ENCODE data around the gene CTXN1.
"Not testable (repeated sequence)": the region's sequence is repeated elsewhere in the genome, so short reads cannot be mapped to it uniquely, and the experiment has no call there.

CTXN1 gene

DNA sequence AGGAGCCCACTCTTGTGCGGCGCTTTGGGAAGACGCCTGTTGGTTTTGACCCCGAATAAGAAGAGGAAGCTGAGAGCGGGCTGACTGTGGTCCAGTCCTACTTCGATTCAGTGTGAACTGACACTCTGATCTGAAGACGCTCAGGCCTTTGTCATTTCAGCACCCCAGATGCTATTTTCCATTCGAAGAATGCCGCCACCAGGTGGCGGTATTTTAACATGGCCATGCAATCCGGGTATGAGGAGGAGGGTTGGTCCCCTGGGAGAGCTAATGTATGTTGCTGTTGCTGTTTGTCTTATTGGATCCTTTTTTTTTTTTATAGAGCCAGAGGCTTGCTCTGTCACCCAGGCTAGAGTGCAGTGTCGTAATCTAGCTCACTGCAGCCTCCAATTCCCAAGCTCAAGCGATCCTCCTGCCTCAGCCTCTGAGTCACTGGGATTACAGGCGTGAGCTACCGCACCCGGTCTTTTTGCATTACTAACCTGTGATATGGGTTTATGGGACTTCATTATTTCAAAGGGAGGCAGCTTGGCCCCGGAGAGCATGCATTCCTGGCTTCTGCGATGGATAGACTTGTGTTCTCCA is 18.3 kb upstream of the CTXN1 start:
- DNase-seq = peak; percentile 54

DNA sequence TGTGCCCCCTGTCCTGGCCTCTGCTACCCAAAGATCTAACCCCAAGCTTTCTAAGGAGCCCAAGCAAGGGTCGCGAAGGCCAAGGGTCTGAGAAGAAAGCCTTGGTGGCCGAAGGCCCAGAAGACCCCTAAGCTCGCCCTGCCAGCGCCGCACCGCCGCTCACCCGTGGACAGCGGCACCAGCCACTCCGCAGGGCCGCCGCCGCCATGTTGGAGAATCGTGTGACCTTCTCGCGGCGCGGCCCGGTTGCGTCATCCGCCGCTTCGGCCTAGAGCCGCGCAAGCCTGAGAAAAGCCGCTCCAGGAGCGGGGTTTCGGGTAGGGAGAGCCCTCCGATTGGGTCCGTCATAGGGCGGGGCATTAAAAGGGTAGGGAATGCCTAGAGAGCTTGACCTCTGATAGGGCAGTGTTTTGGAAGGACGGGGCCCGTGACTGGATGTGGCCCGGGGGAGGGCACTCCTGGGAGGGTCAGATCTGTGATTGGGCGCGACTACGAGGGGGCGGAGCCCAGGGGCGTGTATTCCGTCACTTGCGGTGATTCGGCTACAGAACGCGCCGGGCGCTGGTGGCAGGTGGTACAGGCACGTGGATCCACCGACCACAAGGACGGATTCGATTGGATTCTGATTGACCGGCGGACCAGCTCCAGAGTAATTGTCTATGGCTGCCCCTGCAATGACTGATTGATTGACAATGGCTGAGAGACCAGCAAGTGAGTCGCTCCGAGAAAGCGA is 17.7 kb upstream of the CTXN1 start, which contains the start of gene TIMM44:
TSS of gene TIMM44 (minus strand) at position 223 of the 733 bp plus-strand sequence. CDS start at position 208, 15 bp downstream.
- peak; percentile 97 for DNase-seq

DNA sequence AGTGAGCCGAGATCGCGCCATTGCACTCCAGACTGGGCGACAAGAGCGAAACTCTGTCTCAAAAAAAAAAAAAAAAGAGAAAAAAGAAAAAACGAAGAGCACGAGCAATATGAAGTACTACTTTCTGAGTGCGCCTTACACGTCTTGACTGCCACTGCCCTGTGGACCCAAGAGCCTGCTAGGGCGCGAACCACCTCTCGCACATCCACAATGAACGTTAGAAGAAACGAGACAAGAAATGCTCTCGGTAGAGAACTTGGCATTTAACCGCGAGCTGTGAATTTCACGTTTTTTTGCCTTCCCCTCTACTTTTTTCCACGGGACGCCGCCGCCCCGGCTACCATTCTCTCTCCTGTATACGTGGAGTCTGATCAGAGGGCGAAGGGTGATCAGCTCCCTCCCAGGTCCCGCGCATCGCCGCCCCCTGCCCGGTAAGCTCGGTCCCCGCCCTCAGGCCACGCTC is 17.1 kb upstream of the CTXN1 start:
- no peak for DNase-seq

DNA sequence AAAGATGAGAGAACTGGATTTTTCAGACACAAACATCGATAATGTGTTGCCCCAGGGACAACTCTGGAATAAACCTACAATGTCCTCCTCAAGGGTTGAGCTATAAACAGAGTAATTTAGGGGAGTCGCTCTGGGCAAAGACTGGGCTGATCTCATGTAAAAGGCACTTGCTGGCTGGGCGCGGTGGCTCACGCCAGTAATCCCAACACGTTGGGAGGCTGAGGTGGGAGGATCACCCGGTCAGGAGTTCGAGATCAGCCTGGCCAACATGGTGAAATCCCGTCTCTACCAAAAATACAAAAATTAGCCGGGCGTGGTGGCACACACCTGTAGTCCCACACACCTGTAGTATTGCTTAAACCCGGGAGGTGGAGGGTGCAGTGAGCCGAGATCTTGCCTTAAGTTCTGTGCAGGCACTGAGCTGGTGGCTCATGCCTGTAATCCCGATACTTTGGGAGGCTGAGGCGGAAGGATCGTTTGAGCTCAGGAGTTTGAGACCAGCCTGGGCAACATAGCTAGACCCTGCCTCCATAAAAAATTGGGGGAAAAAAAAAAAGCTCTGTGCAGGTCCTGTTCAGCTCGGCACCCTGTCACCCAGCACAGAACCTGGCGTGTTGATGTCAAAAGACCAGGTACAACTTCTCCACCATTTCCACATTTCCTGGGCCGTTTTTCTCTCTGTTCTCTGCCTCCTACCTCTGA is 16.1 kb upstream of the CTXN1 start:
- no peak for DNase-seq

DNA sequence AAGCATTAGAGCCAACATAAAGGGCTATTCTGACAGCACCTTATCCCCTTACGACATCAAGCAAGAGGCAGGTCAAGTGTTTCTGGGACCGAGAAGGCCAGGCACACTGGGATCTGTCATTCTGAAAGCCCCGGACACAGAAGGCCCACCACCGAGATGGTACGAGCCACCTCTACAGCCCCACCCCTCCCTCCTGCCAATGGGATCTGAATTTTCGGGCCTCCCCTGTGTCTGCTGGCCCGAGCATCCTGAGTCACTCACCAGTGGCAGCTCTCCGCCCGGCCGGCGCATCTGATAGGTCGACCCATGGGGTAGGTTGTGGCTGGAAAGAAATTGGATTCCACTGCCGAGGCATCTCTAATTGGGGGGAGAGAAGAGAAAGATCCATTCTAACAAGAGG is 14.9 kb upstream of the CTXN1 start:
- no peak for DNase-seq

DNA sequence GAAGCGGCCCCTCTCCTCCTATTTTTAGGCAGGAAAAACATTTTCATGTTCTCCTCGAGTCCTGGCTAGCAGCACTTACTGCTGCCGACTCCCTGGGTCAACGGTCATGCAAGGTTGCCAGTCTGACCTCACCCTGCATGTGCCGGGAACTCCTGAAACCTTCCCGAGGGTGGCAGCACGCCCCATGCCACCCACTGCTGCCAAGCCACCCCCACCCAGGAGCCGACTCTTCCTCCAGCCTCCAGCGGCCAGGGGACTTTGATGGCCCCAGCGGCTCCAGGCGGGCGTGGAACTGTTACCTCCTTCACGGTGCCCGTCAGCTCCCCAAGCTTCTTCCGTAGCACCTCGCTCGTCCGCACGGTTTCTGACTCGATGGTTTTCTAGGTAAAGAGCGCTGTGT is 8.8 kb upstream of the CTXN1 start:
- no peak for DNase-seq

DNA sequence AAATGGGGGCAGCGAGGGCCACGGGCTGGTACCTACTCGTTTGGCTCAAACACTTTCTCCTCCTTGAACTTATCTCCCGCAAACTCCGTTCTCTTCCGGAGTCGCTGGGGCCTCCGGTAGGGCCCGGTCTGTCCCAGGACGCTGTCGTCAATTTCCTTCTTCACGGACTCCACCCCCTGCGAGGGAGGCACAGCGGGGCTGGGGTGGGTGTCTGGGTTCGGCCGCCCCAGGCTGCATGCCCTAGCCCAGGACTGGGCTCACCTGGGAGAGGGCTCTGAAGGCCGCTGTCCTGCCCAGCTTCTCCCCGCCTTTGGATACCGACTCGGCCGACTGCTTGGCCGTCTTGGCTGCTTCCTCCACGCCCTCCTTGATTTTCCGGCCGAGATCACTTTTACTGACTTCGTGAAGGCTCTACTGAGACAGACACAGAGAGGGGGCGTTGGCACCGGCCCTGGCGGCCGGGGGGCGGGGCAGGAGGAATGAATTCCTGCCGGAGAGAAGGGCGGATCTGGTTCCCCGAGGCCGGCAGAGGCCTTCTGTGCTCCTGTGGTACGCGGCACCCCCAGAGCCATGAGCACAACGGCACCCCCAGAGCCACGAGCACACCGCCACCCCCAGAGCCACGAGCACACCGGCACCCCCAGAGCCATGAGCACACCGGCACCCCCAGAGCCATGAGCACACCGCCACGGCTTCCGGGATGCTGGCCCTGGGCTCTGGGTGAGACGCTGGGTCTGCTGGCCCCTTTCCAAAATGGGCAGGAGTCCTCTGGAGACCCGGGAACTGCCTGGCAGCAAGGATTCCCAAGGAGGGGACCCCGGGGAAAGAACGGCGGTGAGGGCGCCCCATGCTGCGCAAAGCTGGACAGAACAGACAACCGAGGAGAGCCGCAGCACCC is 8.1 kb upstream of the CTXN1 start:
- DNase-seq = no peak

DNA sequence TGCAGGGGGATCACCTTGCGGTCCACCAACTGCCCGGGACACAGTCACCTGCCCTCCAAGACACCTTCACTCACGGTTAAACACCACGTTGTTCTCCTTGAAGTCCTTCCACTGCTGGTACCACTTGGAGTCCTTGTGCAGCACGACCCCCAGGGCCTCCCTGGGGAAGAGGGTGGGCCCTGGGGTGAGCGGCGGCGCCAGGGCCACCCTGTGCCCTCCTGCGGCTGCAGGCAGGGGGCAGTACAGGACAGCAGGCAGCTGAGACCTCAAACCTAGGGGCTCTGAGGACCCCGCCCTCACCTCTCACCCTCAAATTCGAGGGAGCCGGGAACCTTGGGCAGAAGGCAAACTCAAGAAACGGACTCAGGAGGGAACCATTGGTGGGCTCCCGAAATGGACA is 7.5 kb upstream of the CTXN1 start:
- no peak for DNase-seq

DNA sequence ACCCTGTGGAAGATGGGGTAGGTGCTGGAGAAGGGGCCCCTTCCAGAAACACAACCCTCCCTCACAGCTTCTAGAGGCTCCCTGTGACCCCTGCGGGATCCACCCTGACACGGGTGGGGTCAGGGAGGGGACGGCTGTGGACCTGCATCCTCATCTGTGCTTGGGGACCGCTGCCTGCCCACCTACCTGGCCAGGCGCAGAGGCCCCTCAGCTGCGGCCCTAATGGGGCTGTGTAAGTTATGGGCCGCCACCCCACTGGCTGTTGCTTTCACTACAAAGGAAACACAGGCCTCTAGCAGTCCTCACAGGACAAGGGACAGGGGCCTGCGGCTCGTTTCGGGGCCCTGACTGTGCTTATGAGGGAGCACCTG is 7.0 kb upstream of the CTXN1 start:
- no peak for DNase-seq

DNA sequence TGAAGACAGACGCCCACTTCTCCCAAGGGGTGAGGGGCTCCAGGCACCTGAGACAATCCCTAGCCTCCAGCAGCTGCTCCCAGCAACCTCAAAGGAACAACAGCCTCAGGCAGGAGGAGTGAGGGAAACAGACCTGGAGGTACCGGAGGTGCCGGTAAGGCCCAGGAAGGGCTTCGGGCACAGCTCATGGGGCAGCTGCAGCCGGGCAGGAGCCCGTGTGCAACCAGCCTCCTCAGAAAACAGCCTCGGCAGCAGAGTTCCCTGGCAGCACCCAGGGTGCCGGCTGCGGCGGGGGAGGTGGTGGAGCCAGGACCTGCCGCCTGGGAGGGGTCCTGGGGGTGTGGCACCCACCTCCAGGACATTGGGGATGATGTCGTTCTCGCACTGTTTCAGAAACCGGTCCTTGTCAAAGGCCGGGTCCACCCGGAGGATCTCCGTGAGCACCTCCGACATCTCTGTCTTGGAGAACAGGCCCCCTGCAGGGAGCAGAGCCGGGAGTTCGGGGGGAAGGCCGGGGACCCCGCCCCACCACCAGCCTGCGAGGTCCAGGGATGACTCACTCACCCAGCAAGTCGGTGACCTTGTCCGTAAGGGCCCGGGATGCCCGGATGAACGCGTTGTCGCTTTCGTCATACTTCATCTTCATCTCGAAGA is 6.5 kb upstream of the CTXN1 start:
- DNase-seq = no peak

DNA sequence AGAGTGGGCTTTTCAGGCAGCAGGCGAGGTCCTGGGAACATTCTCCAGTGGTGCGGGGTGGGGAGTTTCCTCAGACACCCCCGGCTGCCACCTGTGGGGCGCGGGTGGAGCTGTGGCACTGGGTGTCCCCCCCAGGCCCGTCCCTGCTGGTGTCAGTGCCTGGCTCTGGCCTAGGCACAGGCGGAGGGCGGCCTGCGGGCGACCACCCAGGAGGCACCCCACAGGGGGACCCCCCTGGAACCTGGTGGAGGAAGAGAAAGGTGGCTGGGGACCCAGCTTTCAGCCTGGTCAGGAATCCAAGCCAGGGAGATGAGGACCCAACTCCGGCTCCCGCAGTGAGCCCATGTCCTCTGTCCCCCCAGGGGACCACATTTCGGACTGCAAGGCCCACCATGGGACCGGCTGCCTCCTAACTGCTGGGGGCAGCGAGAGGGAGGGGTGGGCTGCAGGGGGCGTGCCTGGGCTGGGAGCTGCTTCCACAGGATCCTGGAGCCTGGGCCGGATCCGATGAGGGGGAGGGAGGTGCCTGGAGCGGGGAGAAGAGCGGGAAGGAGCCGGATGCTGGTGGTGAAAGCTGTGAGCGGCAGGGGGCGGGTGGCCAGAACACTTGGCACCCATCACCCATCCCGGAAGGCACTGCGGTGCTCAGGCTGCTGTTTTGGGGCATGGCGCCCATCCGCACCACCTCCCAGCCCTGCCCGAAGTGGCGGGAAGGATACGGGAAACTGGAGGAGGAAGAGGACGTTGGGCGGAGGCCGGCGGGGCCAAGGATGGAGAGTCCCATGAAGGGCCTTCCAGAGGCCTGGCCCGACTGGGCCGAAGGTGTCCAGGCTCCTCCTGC is 5.5 kb upstream of the CTXN1 start:
- no peak for DNase-seq

DNA sequence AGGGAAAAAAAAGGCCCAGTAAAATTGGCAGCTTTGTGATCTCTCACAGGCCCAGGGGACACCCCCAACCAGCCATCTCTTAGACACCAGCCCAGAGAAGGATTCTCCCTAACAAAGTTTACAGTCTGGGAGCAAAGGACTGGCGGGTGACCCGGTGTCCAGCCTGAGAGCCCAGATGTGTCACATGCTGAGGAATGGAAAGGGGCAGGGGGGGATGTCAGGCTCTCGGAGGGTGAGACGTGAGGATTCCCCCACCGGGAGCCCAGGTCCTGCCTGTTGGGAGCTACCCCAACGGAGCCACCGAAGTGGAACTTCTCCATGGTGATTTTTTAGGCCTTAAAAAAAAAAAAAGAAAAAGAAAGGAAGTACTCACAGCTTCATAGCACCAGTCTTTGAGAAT is 4.8 kb upstream of the CTXN1 start:
- no peak for DNase-seq

DNA sequence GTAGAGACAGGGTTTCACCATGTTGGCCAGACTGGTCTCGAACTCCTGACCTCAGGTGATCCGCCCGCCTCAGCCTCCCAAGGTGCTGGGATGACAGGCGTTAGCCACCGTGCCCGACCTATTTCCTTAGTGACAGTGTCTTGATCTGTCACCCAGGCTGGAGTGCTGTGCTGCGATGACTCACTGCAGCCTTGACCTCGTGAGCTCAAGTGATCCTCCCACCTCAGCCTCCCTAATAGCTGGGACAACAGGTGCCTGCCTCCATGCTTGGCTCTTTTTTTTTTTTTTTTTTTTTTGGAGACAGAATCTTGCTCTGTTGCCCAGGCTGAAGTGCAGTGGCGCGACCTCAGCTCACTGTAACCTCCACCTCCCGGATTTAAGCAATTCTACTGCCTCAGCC is 4.1 kb upstream of the CTXN1 start:
- DNase-seq = not testable (repeated sequence)

DNA sequence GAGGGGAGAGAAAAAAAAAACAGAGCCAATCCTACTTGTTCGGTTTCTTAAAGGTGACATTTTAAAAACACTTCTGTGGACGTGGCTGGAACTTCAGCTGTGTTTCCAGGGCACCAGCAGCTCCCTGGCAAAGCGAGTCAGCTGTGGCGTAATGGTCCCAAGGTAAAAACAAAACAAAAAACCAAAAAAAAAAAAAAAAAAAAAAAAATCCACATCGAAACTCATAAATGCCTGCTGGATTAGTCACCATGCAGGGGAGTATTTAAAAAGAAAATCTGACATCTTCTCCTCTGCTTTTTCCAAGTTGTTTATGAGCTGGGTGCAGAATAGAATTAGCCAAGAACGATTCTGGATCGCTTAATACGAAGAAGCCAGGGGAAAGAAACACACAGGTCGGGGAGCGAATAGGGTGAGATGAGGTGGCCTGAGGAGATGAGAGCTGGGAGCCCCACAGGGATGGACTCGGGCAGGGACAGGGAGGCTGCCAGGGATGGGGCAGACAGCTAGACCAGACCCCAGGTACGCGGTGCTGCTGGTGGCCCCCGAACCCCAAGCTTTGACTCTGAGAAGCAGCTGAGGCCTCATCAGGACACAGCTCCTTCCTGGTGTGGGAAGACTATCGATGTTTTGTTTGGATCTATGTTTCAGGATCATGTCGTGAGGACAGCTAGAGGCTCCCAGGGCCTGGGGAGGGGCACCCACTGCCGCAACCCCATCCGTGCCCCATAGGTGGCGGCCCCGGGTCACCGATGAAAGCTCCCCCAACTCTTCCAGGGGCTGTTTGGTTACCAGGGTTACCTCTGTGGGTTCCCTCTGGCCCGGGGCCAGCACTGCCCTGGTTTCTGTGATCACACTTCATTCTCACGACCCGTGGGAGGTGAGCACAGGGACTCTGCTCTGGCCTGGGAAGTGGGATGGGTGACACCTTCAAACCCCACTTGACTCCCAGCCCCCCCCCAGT is 3.1 kb upstream of the CTXN1 start:
- no peak for DNase-seq

DNA sequence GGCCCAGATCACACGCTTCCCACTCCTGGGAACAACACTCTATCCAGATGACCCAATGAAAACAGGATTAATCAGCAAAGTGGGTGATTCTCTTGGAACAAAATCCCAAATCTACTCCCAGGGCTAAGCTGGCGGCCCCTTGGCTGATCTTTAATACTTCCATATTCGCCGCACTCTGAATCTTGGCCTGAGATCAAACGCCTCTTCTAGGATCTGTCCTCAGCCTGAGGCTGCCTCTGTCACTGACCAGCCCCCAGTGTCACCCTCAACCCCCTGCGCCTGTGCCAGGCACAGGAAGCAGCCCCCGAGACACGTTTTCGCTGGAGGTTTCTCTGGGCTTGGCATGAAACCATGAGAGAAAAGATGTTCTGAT is 2.4 kb upstream of the CTXN1 start:
- no peak for DNase-seq

DNA sequence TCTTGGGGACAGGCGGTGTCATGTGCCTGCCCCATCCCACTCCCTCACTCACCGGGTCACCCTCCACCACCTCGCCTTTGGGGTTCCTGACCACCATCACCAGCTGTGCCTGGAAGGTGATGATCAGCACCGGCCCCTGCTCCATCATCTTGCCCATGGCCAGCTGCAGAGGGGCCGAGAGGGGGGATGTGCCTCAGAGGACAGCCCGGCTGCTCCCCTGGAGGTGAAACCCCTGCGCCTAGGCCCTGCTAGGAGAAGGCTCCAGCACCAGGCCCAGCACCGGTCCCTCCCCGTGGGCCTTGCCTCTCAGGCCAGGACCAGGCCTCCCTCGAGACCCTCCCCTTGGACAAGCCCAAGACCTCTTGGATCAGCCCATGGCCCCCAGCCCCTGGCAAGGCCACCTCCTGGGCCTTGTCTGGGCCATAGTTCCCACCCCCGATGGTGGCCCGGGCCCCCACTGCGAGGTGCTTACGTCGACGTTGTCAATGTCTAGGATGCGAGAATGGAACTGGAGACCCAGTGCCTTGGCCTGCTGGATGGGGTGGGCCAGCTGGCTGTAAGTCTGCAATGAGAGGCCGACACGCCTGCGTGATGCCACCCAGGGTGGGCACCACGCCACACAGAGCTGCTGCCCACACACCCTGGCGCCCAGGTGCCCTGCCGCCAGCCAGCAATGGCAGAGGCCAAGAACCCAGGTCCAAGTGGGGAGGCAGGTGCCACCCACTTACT is 1.8 kb upstream of the CTXN1 start:
- no peak for DNase-seq

DNA sequence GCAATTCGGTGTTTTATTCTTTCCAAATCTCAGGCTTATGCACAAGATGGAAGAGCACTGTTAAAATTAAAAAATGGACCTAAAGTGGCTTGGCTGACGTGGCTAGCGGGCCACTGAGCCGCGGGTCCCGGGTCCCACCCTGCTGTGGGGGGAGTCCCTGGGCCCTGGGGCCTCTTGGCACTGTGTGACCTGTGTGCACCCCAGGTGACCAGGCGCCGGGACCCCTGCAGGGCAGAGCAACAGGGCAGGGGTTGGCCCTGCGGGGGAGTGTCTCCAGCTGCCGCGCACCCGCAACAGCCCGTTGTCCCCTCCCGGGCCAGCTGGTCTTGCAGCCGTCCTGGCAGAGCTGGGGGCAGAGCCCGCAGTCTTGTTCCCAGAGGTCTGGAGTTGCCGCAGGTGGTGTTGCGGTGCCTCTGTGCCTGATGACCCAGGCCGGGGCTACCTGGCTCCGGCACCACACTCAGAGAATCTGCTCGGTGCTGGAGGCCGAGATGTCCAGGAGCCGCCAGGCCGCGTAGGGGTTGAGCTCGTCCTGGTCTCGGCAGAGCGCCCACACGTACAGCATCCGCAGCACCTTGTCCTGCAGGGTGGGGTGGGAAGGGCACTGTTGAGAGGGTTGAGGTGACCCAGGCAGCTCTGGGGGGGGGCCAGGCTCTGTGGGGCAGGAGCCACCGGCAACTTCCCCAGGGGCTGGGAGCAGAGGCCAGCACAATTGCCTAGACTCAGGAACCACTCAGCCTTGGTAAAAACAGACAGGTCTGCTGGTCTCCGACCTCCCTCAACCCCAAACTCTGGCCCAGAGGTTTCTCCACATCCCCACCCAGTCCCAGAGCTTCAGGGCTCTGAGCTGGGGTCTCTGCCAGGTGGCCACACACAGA is 1.0 kb upstream of the CTXN1 start:
- DNase-seq = no peak

DNA sequence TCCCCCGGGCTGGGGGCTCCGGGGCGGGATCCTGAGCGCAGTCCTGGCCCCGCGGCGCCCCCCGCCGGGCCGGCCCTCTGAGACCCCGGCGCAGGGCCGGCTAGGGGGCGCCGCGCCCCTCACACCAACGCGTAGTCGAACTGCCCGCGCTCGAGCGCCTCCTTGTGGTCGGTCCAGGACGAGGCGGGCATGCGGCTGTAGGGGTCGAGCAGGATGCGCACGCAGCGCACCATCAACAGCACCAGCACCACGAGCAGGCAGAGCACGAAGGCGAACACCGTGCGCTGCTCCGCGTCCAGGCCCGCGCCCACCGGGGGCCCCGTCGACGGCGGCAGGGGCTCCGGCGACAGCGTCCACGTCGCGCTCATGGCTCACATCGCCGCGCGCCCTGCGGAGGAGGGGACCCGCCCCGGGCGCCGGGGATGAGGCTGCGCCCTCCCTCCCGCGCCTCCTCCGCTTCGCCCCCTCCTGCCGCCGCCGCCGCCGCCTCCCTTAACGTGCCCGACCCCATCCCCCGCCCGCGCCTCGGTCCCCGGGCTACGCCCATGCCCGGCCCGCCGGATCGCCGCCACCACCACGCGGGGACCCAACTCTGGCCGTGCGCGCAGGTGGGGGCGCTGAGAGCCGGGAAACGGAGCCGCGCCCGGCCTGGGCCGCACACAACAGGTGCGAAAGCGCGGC is 624 bp downstream of the CTXN1 start:
- no peak for DNase-seq
